Endothelial cell of umbilical vein (primary cell): ENCODE results near the gene EIF2D. TPM values are rescaled to one million over a fixed set of nuclear protein-coding genes. Genes with fewer than 3 reads are reported as not detected.

Experiments used
- BruUV-seq: library from RNA; stranded (reverse); fragments of 400-500 nt; replicated peaks from 2 replicates; lab custom pipeline; 2021; lab: Mats Ljungman, UMichigan
- CTCF ChIA-PET: fragments of 300-600, 350-600 bp; sonication (Branson Sonifier 250); formaldehyde crosslinking; loops from one replicate; lab custom pipeline; 2021; ENCODE audit warnings: antibody characterized with exemption, inconsistent platforms; lab: Charles Lee
- POLR2A ChIA-PET: fragments of 300-600, 350-600 bp; sonication (Branson Sonifier 250); formaldehyde crosslinking; loops from one replicate; lab custom pipeline; 2021; ENCODE audit warnings: antibody characterized with exemption, inconsistent platforms; lab: Charles Lee
- DNase-seq: peaks from one replicate; pipeline ENCODE4 v3.0.0-alpha.2; 2011; ENCODE audit warnings: low read depth, low spot score
- FAIRE-seq: peaks from 2 replicates; lab custom pipeline; 2011; peaks lifted over from hg19 to GRCh38; lab: Jason Lieb, UNC
- H2AFZ ChIP-seq: 2 replicates; pipeline ENCODE4 v1.6.0; 2012; ENCODE audit warnings: low read depth, low read length, control low read depth, inconsistent platforms
- H3K27ac ChIP-seq: 2 replicates; pipeline ENCODE4 v1.5.1; 2011; ENCODE audit warnings: low read depth, mild to moderate bottlenecking, control low read depth, low read length, moderate library complexity; ENCODE audit not compliant: insufficient read depth
- H3K27me3 ChIP-seq, 2 experiments: 2 replicates each; pipeline versions ENCODE4 v1.6.0 to v1.6.1; 2011; ENCODE audit warnings: low read length in 2 of 2, mixed read lengths in 1 of 2; ENCODE audit not compliant: control insufficient read depth in 2 of 2, insufficient read depth in 2 of 2
- H3K36me3 ChIP-seq, 2 experiments: 2 replicates in 1 of 2; 3 replicates in 1 of 2; pipeline ENCODE4 v1.5.1; 2011; ENCODE audit warnings: low read length in 2 of 2, mild to moderate bottlenecking in 1 of 2, moderate library complexity in 1 of 2; ENCODE audit not compliant: control insufficient read depth in 2 of 2, insufficient read depth in 2 of 2; ENCODE audit errors: extremely low read depth in 1 of 2
- H3K4me1 ChIP-seq: 3 replicates; pipeline ENCODE4 v1.5.1; 2011; ENCODE audit warnings: mild to moderate bottlenecking, low read length; ENCODE audit not compliant: control insufficient read depth, insufficient read depth; ENCODE audit errors: extremely low read depth
- H3K4me2 ChIP-seq: 2 replicates; pipeline ENCODE4 v1.6.1; 2011; ENCODE audit warnings: low read length, control low read depth, mixed read lengths; ENCODE audit not compliant: insufficient read depth
- H3K4me3 ChIP-seq, 3 experiments: fragments of 200-600 bp in 1 of 3; sonication (generic), shearing (Covaris generic) in 1 of 3; replicated peaks in 1 of 3; 2 replicates each; pipeline ENCODE4 v1.5.1; 2011 to 2016; ENCODE audit warnings: control low read depth in 3 of 3, low read length in 3 of 3, mild to moderate bottlenecking in 2 of 3, inconsistent platforms in 1 of 3, low read depth in 1 of 3, moderate library complexity in 1 of 3; ENCODE audit not compliant: insufficient read depth in 1 of 3
- H3K79me2 ChIP-seq: 2 replicates; pipeline ENCODE4 v1.6.0; 2012; ENCODE audit warnings: low read length, inconsistent platforms; ENCODE audit not compliant: control insufficient read depth, insufficient read depth
- H3K9ac ChIP-seq: replicated peaks from 2 replicates; pipeline ENCODE3; 2011; ENCODE audit warnings: low read length, control low read depth; ENCODE audit not compliant: insufficient read depth; ENCODE audit errors: extremely low read depth
- H3K9me1 ChIP-seq: replicated peaks from 3 replicates; pipeline ENCODE4 v1.6.0; 2011; ENCODE audit warnings: mild to moderate bottlenecking, low read length; ENCODE audit not compliant: control insufficient read depth, insufficient read depth; ENCODE audit errors: extremely low read depth
- H3K9me3 ChIP-seq: replicated peaks from 2 replicates; pipeline ENCODE4 v1.5.1; 2012; ENCODE audit warnings: low read length, inconsistent platforms; ENCODE audit not compliant: control insufficient read depth, insufficient read depth
- H4K20me1 ChIP-seq: replicated peaks from 2 replicates; pipeline ENCODE3; 2011; ENCODE audit warnings: mild to moderate bottlenecking, low read length; ENCODE audit not compliant: control insufficient read depth, insufficient read depth; ENCODE audit errors: extremely low read depth
- CTCF ChIP-seq, 2 donors: IDR thresholded peaks; 1 replicate in 1 of 2; 2 replicates in 1 of 2; pipeline ENCODE4 v1.5.1; 2011; ENCODE audit warnings: low read length in 2 of 2, mild to moderate bottlenecking in 2 of 2, moderate library complexity in 2 of 2, control low read depth in 1 of 2, inconsistent platforms in 1 of 2, low read depth in 1 of 2; ENCODE audit not compliant: insufficient read depth in 1 of 2; ENCODE audit errors: extremely low read depth in 1 of 2
- EZH2 ChIP-seq: IDR thresholded peaks from 2 replicates; pipeline ENCODE4 v1.6.1; 2012; ENCODE audit warnings: borderline replicate concordance, low read depth, mild to moderate bottlenecking, moderate library complexity, low read length, inconsistent platforms; ENCODE audit not compliant: severe bottlenecking
- FOS ChIP-seq: IDR thresholded peaks from 2 replicates; pipeline ENCODE4 v1.6.1; 2011; ENCODE audit warnings: mild to moderate bottlenecking, low read length, moderate library complexity, borderline replicate concordance; ENCODE audit not compliant: insufficient read depth
- GATA2 ChIP-seq: IDR thresholded peaks from 2 replicates; pipeline ENCODE4 v1.7.0; 2011; ENCODE audit warnings: low read depth, mild to moderate bottlenecking, moderate library complexity, mixed read lengths, low read length; ENCODE audit not compliant: insufficient read length, insufficient read depth
- JUN ChIP-seq: IDR thresholded peaks from 2 replicates; pipeline ENCODE4 v1.6.1; 2011; ENCODE audit warnings: borderline replicate concordance, low read depth; ENCODE audit not compliant: insufficient read length, insufficient read depth
- MYC ChIP-seq: IDR thresholded peaks from one replicate; pipeline ENCODE4 v1.6.1; 2011; ENCODE audit warnings: mild to moderate bottlenecking, low read depth, low read length
- POLR2A ChIP-seq: IDR thresholded peaks from 2 replicates; pipeline ENCODE4 v1.6.1; 2012; ENCODE audit warnings: low read depth, mild to moderate bottlenecking, control low read depth, low read length
- POLR2AphosphoS5 ChIP-seq: IDR thresholded peaks from 2 replicates; pipeline ENCODE4 v1.6.1; 2012; ENCODE audit warnings: low read depth, mild to moderate bottlenecking, control low read depth, low read length, moderate library complexity; ENCODE audit not compliant: insufficient read depth
- dilution Hi-C: fragments of 300-500 bp; cut with MboI; formaldehyde crosslinking; loops from one replicate; pipeline ENCODE4 v1.15.0; 2019; ENCODE audit warnings: low sequenced_read_pairs; ENCODE audit not compliant: extremely low pct_ligation_motif_present
- intact Hi-C: fragments of 100-400 bp; cut with micrococcal nuclease; formaldehyde crosslinking; loops from one replicate; pipeline ENCODE4 v1.10.0; 2022
- polyA plus RNA-seq, 4 experiments: library from polyadenylated mRNA; depleted of rRNA in 3 of 4; stranded (reverse) in 3 of 4; unstranded in 1 of 4; fragments of >200 nt; gene quantifications; 2 replicates each; pipeline versions ENCODE4 v1.2.1 to v1.2.3, GENCODE V29; 2011 to 2012; ENCODE audit warnings: missing spikeins in 1 of 4
- total RNA-seq: library from RNA; stranded (reverse); gene quantifications from 2 replicates; pipeline ENCODE4 v1.2.3, GENCODE V29; 2021
- TF ChIP-seq, protein P1 (sequence below): IDR thresholded peaks from 2 replicates; pipeline ENCODE4 v1.6.1; 2011; ENCODE audit not compliant: insufficient read depth, insufficient read length

Gene EIF2D
- total and polyA plus RNA-seq, 2 donors (not counting 3 experiments of a cell fraction or from before 2014, with no cell fraction given), result 48.0 to 54.1 TPM

GRCh38 chr1:206647224-206647623 lies 35.0 kb upstream of the EIF2D start:
- dilution Hi-C loops, result no loop called here
- Histone ChIP-seq H3K9me3 (no peaks in the 10 kb centered on the region), H4K20me1 (no peaks in the 10 kb centered on the region), H3K79me2 (no peaks in the 10 kb centered on the region), H3K36me3 (peaks cover 6 to 7% of the 10 kb centered on the region in 2 experiments), H3K27me3 (no peaks in the 10 kb centered on the region), H2AFZ (no peak overlapping the region), H3K9me1 (no peaks in the 10 kb centered on the region), H3K4me1 (no peaks in the 10 kb centered on the region), H3K27ac (no peak overlapping the region), H3K4me2 (no peak overlapping the region), H3K9ac (no peak overlapping the region), H3K4me3 (no peak overlapping the region)
- BruUV-seq, result no TSS peak
- POLR2A ChIA-PET, result no interaction called here
- DNase-seq, result no peak
- intact Hi-C loops, result no loop called here
- CTCF ChIA-PET, result interaction anchor here (1.8 to 6.6 kb wide), 2 partner anchors 12 to 16 kb away, joined by 6 to 52 read pairs; partner anchors contain the start of gene DYRK3
- TF ChIP-seq MYC (no peak), FOS (no peak), GATA2 (no peak), CTCF (IDR thresholded peaks at IDR 0.05; ENCODE audit: extremely low read depth in 1 of 2, insufficient read depth in 1 of 2, low read depth in 1 of 2, low read length in 2 of 2) (no peak), JUN (no peak), EZH2 (no peak), POLR2AphosphoS5 (no peak), POLR2A (no peak)
- TF ChIP-seq, protein P1, sequence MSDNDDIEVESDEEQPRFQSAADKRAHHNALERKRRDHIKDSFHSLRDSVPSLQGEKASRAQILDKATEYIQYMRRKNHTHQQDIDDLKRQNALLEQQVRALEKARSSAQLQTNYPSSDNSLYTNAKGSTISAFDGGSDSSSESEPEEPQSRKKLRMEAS, result no peak
- no peak for FAIRE-seq
